K562 (cell line): ENCODE results near the gene XPNPEP3. TPM values are rescaled to one million over a fixed set of nuclear protein-coding genes. Genes with fewer than 3 reads are reported as not detected.
A peak's percentile ranks its signal among the peaks of the same experiment; 100 is the strongest.

Experiments
- ATAC-seq: fragments of 200-7000 bp; cut with Tn5 transposase; 3 replicates; pipeline ENCODE4 v1.9.1; 2020; ENCODE audit warnings: moderate library complexity
- BruUV-seq: library from RNA; stranded (reverse); fragments of 400-500 nt; replicated peaks from 2 replicates; lab custom pipeline; 2021; lab: Mats Ljungman, UMichigan
- CTCF ChIA-PET: fragments of 300-600 bp; formaldehyde crosslinking; extraction: SDS; loops from one replicate; lab custom pipeline; 2021; ENCODE audit warnings: low intra/inter-chr PET ratio; lab: Yijun Ruan, JAX
- POLR2A ChIA-PET: fragments of 300-600, 350-650 bp; sonication (Branson Sonifier 250); formaldehyde crosslinking; extraction: SDS; loops from one replicate; lab custom pipeline; 2021; ENCODE audit warnings: antibody characterized with exemption, inconsistent platforms; lab: Yijun Ruan, JAX
- DNase-seq, 4 experiments: peaks; one replicate each; pipeline versions ENCODE4 v3.0.0 to v3.0.0-alpha.2; 2011 to 2018; ENCODE audit warnings: low spot score in 3 of 4, mixed read lengths in 3 of 4; ENCODE audit errors: extremely low read depth in 1 of 4
- FAIRE-seq: peaks from 2 replicates; lab custom pipeline; 2011; peaks lifted over from hg19 to GRCh38; lab: Jason Lieb, UNC
- H2AFZ ChIP-seq: 2 replicates; pipeline ENCODE4 v1.6.0; 2011; ENCODE audit warnings: low read depth, low read length, control low read depth, inconsistent platforms
- H3K27ac ChIP-seq: fragments of 200-600 bp; 3 replicates; pipeline ENCODE4 v1.8.0; 2011; ENCODE audit warnings: low read depth, mild to moderate bottlenecking, control low read depth, inconsistent platforms, low read length, moderate library complexity, mixed read lengths; ENCODE audit errors: extremely low read depth
- H3K27me3 ChIP-seq, 2 experiments: fragments of 300-600 bp in 1 of 2; 2 replicates in 1 of 2; 3 replicates in 1 of 2; pipeline versions ENCODE4 v1.6.0 to v1.8.0; 2011; ENCODE audit warnings: inconsistent platforms in 2 of 2, low read length in 2 of 2, mild to moderate bottlenecking in 1 of 2, mixed read lengths in 1 of 2, moderate library complexity in 1 of 2; ENCODE audit not compliant: control insufficient read depth in 2 of 2, insufficient read depth in 2 of 2
- H3K36me3 ChIP-seq: fragments of 300-600 bp; 3 replicates; pipeline ENCODE4 v1.8.0; 2011; ENCODE audit warnings: mild to moderate bottlenecking, low read length, inconsistent platforms; ENCODE audit not compliant: control insufficient read depth, insufficient read depth
- H3K4me1 ChIP-seq, 2 experiments: fragments of 200-600 bp in 1 of 2; replicated peaks in 1 of 2; 2 replicates in 1 of 2; 3 replicates in 1 of 2; pipeline versions ENCODE4 v1.5.1 to v1.8.0; 2011; ENCODE audit warnings: inconsistent platforms in 2 of 2, low read length in 2 of 2, mild to moderate bottlenecking in 1 of 2, mixed read lengths in 1 of 2, moderate library complexity in 1 of 2; ENCODE audit not compliant: control insufficient read depth in 2 of 2, insufficient read depth in 2 of 2
- H3K4me2 ChIP-seq: 2 replicates; pipeline ENCODE4 v1.6.1; 2011; ENCODE audit warnings: low read length, control low read depth, inconsistent platforms, mixed read lengths; ENCODE audit not compliant: insufficient read depth
- H3K4me3 ChIP-seq: fragments of 200-600 bp; sonication (generic), shearing (Covaris generic); 2 replicates; pipeline ENCODE4 v1.5.1; 2016; ENCODE audit warnings: control low read depth, inconsistent platforms
- H3K79me2 ChIP-seq: fragments of 200-600 bp; 3 replicates; pipeline ENCODE4 v1.8.0; 2011; ENCODE audit warnings: low read length, inconsistent platforms; ENCODE audit not compliant: control insufficient read depth, insufficient read depth
- H3K9ac ChIP-seq, 2 experiments: 2 replicates each; pipeline versions ENCODE4 v1.6.0 to v1.6.1; 2011; ENCODE audit warnings: low read depth in 2 of 2, low read length in 2 of 2, control low read depth in 1 of 2, inconsistent platforms in 1 of 2, mild to moderate bottlenecking in 1 of 2, mixed read lengths in 1 of 2; ENCODE audit not compliant: insufficient read depth in 1 of 2
- H3K9me1 ChIP-seq: one replicate; pipeline ENCODE4 v1.6.0; 2011; ENCODE audit warnings: inconsistent platforms, mild to moderate bottlenecking, low read length, moderate library complexity; ENCODE audit not compliant: control insufficient read depth, insufficient read depth
- H3K9me3 ChIP-seq: replicated peaks from 2 replicates; pipeline ENCODE4 v1.5.1; 2011; ENCODE audit warnings: low read depth, low read length, inconsistent platforms; ENCODE audit not compliant: control insufficient read depth, insufficient read depth
- H4K20me1 ChIP-seq: replicated peaks from 2 replicates; pipeline ENCODE4 v1.6.1; 2011; ENCODE audit warnings: low read length, inconsistent platforms, mixed read lengths; ENCODE audit not compliant: control insufficient read depth, insufficient read depth
- ARID1B ChIP-seq: fragments of 450-650 bp; IDR thresholded peaks from 2 replicates; pipeline ENCODE4 v1.6.1; 2016; ENCODE audit warnings: antibody characterized with exemption, mild to moderate bottlenecking, inconsistent platforms
- DPF2 ChIP-seq: fragments of 450-650 bp; IDR thresholded peaks from 2 replicates; pipeline ENCODE4 v1.6.1; 2016
- ELK1 ChIP-seq: sonication (generic); formaldehyde crosslinking; IDR thresholded peaks from 2 replicates; pipeline ENCODE4 v1.8.1; 2022; ENCODE audit warnings: missing genetic modification reagents
- JUNB ChIP-seq: fragments of 450-650 bp; formaldehyde crosslinking; conservative IDR thresholded peaks from 2 replicates; pipeline ENCODE4 v1.4.0; 2020; ENCODE audit warnings: mild to moderate bottlenecking
- MAFG ChIP-seq: fragments of 450-650 bp; conservative IDR thresholded peaks from 2 replicates; pipeline ENCODE4 v1.6.1; 2016; ENCODE audit warnings: missing genetic modification characterization, missing compliant biosample characterization
- NCOR1 ChIP-seq: fragments of 450-650 bp; IDR thresholded peaks from 2 replicates; pipeline ENCODE4 v1.6.1; 2016; ENCODE audit warnings: mild to moderate bottlenecking, moderate library complexity
- POLR2AphosphoS5 ChIP-seq: IDR thresholded peaks from 2 replicates; pipeline ENCODE4 v1.6.1; 2011; ENCODE audit warnings: mild to moderate bottlenecking, low read depth, low read length, moderate library complexity; ENCODE audit not compliant: control insufficient read depth, insufficient read depth
- POLR3G ChIP-seq: IDR thresholded peaks from 2 replicates; pipeline ENCODE4 v1.6.1; 2011; ENCODE audit not compliant: insufficient read length, insufficient replicate concordance; ENCODE audit errors: extremely low read depth
- RAD21 ChIP-seq, 2 experiments: fragments of 250-450 bp in 1 of 2; fragments of 450-650 bp in 1 of 2; sonication (Bioruptor Pico) in 1 of 2; formaldehyde crosslinking in 1 of 2; IDR thresholded peaks in 1 of 2; conservative IDR thresholded peaks in 1 of 2; 2 replicates each; pipeline versions ENCODE4 v1.4.0 to v1.8.0; 2020 to 2022; ENCODE audit warnings: mild to moderate bottlenecking in 2 of 2, moderate library complexity in 1 of 2
- ZNF12 ChIP-seq: sonication (generic); formaldehyde crosslinking; IDR thresholded peaks from 2 replicates; pipeline ENCODE4 v1.4.0; 2020; ENCODE audit warnings: mild to moderate bottlenecking, missing genetic modification reagents
- ZNF217 ChIP-seq: sonication (generic); formaldehyde crosslinking; IDR thresholded peaks from 2 replicates; pipeline ENCODE4 v1.8.0; 2022; ENCODE audit warnings: mild to moderate bottlenecking, missing genetic modification reagents
- ZNF384 ChIP-seq: IDR thresholded peaks from 2 replicates; pipeline ENCODE4 v1.6.1; 2012; ENCODE audit warnings: low read depth, low read length, improper control_type of control experiment
- ZNF766 ChIP-seq: fragments of 200-800 bp; sonication (Bioruptor generic); conservative IDR thresholded peaks from 2 replicates; pipeline ENCODE4 v1.6.1; 2016; ENCODE audit warnings: missing genetic modification characterization, missing compliant biosample characterization
- WGBS: fragments of 100-300 bp; shearing (Covaris generic); methylation state at CpG from one replicate; pipeline ENCODE4 v1.1.6; 2016; ENCODE audit warnings: low coverage, mixed read lengths; ENCODE audit not compliant: insufficient coverage; ENCODE audit errors: missing lambda C conversion rate; 5-methylcytosine and 5-hydroxymethylcytosine counted together
- in situ Hi-C: fragments of 300-500 bp; cut with MboI; formaldehyde crosslinking; loops from 4 replicates; pipeline ENCODE4 v1.15.0; 2018; ENCODE audit warnings: inconsistent platforms, mixed read lengths
- intact Hi-C: fragments of 100-400 bp; cut with micrococcal nuclease; formaldehyde crosslinking; loops from 2 replicates; pipeline ENCODE4 v1.14.2; 2022
- polyA plus RNA-seq, 8 experiments: library from polyadenylated mRNA; depleted of rRNA in 4 of 8; stranded (reverse) in 5 of 8; unstranded in 3 of 8; fragments of >200 nt; fragmentation: Nextera tagmentation in 2 of 8; fragmentation: Illumina TruSeq in 1 of 8; extraction: Ambion mirVana in 2 of 8; extraction: Trizol in 1 of 8; gene quantifications; 2 replicates each; pipeline versions ENCODE4 v1.2.1 to v1.2.3, GENCODE V29; 2011 to 2014; ENCODE audit warnings: inconsistent platforms in 1 of 8, missing spikeins in 1 of 8
- total RNA-seq, 7 experiments: library from RNA; depleted of rRNA in 6 of 7; stranded (reverse); fragments of >200 nt in 6 of 7; fragmentation: Illumina TruSeq in 2 of 7; extraction: Trizol in 2 of 7; gene quantifications; 2 replicates each; pipeline versions ENCODE4 v1.2.1 to v1.2.3, GENCODE V29; 2011 to 2021; ENCODE audit warnings: low replicate concordance in 1 of 7
- TF ChIP-seq, protein P1 (sequence below), 2 experiments: IDR thresholded peaks in 1 of 2; conservative IDR thresholded peaks in 1 of 2; 2 replicates each; pipeline ENCODE4 v1.6.1; 2016; ENCODE audit warnings: low read depth in 2 of 2, mild to moderate bottlenecking in 1 of 2, missing compliant biosample characterization in 1 of 2, missing genetic modification characterization in 1 of 2, moderate library complexity in 1 of 2
- TF ChIP-seq, protein P2 (sequence below): fragments of 200-800 bp; sonication (Bioruptor generic); IDR thresholded peaks from 2 replicates; pipeline ENCODE4 v1.6.1; 2017; ENCODE audit warnings: missing genetic modification characterization, missing compliant biosample characterization
- TF ChIP-seq, protein P3 (sequence below): IDR thresholded peaks from 2 replicates; pipeline ENCODE4 v1.6.1; 2011; ENCODE audit not compliant: insufficient read length; ENCODE audit errors: extremely low read depth

Gene XPNPEP3
- total and polyA plus RNA-seq, 9 of the 15 experiments (the other 6 are each of a cell fraction or from before 2014, with no cell fraction given): 9.1 to 22.6 (median 15.6) TPM

DNA sequence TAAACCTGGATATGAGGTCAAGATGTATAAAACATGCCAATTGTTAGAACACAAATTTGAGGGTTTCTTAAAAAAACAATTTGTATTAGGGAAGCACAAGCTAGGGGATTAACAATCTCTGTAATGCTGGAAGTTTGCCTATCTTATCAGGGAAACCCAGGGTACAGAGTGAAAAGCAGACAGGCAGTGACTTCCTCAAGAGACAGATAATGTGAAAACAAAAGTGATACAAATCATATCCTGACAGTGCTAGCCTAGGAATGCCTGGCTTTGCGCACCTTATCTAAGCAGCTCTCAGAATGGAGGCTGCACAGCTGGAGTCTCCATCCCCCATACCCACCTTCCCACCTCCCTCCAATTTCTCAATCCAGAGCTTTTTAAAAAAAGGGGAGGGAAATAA lies 71.7 kb downstream of the XPNPEP3 start:
- in situ Hi-C loops: no loop called here
- no peaks in the 10 kb centered on the region for H3K9me3 ChIP-seq
- CTCF ChIA-PET: no interaction called here
- 0% methylated on average over 1 of the region's 1 CpG for WGBS
- H3K9ac ChIP-seq: no peak overlapping the region
- H3K4me3 ChIP-seq: no peak overlapping the region
- BruUV-seq: no TSS peak
- no peaks in the 10 kb centered on the region for H4K20me1 ChIP-seq
- H3K4me2 ChIP-seq: no peak overlapping the region
- peak in 3 of 4 experiments; percentile 9 to 46 (median 10) for DNase-seq
- no peaks in the 10 kb centered on the region for H3K79me2 ChIP-seq
- ATAC-seq: peak; percentile 42; the same call in 2 of the 3 replicates
- no peak overlapping the region for H2AFZ ChIP-seq
- H3K36me3 ChIP-seq: peaks cover 22% of the 10 kb centered on the region; the same call in 1 of the 3 replicates
- H3K27ac ChIP-seq: no peak overlapping the region
- POLR2A ChIA-PET: interaction anchor here (0.6 to 0.9 kb wide), 3 partner anchors 8 to 39 kb away, joined by 3 read pairs; no protein-coding TSS in a partner anchor
- H3K27me3 ChIP-seq: no peaks in the 10 kb centered on the region
- peaks cover 4% of the 10 kb centered on the region in 2 experiments; a peak in 2 of 5 replicates for H3K4me1 ChIP-seq
- no peaks in the 10 kb centered on the region for H3K9me1 ChIP-seq
- intact Hi-C loops: loop anchor here (10.0 kb wide), 1 partner anchor 376 kb away; the partner anchor contains the start of gene ZC3H7B
- FAIRE-seq: peak; percentile 71
- TF ChIP-seq, protein P1, sequence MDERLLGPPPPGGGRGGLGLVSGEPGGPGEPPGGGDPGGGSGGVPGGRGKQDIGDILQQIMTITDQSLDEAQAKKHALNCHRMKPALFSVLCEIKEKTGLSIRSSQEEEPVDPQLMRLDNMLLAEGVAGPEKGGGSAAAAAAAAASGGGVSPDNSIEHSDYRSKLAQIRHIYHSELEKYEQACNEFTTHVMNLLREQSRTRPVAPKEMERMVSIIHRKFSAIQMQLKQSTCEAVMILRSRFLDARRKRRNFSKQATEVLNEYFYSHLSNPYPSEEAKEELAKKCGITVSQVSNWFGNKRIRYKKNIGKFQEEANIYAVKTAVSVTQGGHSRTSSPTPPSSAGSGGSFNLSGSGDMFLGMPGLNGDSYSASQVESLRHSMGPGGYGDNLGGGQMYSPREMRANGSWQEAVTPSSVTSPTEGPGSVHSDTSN (CRISPR knock-in tag; IDR thresholded peaks at IDR 0.05; ENCODE audit: low read depth): no peak
- TF ChIP-seq, protein P1 (tag; conservative IDR thresholded peaks at IDR 0.05; ENCODE audit: low read depth): peak; percentile 83
- no peak for TF ChIP-seq JUNB
- TF ChIP-seq POLR2AphosphoS5: 0 out of 2 replicates have a peak, but pooled peaks have one; percentile 16
- TF ChIP-seq POLR3G: no peak
- no peak for TF ChIP-seq MAFG (tag)
- TF ChIP-seq NCOR1: peak; percentile 60; the same call in 1 of the 2 replicates
- TF ChIP-seq ZNF12 (CRISPR knock-in tag): no peak
- TF ChIP-seq ELK1 (CRISPR knock-in tag): no peak
- TF ChIP-seq ZNF766 (CRISPR knock-in tag): peak; percentile 50; the same call in 1 of the 2 replicates
- TF ChIP-seq, protein P2, sequence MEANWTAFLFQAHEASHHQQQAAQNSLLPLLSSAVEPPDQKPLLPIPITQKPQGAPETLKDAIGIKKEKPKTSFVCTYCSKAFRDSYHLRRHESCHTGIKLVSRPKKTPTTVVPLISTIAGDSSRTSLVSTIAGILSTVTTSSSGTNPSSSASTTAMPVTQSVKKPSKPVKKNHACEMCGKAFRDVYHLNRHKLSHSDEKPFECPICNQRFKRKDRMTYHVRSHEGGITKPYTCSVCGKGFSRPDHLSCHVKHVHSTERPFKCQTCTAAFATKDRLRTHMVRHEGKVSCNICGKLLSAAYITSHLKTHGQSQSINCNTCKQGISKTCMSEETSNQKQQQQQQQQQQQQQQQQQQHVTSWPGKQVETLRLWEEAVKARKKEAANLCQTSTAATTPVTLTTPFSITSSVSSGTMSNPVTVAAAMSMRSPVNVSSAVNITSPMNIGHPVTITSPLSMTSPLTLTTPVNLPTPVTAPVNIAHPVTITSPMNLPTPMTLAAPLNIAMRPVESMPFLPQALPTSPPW (CRISPR knock-in tag): no peak; the same call in 1 of the 2 replicates
- TF ChIP-seq, protein P3, sequence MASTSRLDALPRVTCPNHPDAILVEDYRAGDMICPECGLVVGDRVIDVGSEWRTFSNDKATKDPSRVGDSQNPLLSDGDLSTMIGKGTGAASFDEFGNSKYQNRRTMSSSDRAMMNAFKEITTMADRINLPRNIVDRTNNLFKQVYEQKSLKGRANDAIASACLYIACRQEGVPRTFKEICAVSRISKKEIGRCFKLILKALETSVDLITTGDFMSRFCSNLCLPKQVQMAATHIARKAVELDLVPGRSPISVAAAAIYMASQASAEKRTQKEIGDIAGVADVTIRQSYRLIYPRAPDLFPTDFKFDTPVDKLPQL: no peak
- TF ChIP-seq ZNF217 (CRISPR knock-in tag): no peak
- peak; percentile 33; the same call in 1 of the 2 replicates for TF ChIP-seq DPF2
- peak; percentile 74 for TF ChIP-seq ARID1B
- TF ChIP-seq RAD21 (CRISPR knock-in tag; conservative IDR thresholded peaks at IDR 0.05 in 1 of 2, IDR thresholded peaks at IDR 0.05 in 1 of 2): no peak
- TF ChIP-seq ZNF384: no peak
